ENCODE data around the gene CPN2.

Gene CPN2

DNA sequence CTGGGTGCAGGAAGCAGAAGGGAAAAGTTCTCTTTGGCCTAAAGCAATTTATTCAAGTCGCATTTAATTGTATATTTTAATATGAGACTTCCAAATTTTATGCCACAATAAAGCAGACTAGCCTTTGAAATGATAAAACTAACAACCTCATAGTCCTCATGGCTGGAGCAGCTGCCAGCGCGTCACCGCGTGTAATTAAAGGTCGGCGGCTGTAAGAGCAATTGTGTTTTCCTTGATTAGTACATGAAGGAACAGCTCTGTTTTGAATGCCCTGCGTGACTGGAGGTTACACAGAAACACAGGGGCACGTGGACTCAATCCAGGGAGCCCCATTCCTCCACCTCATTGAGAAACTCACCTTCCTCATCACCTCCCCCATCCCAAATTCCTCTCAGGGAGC is 28.5 kb upstream of the CPN2 start:
- DNase-seq, result no peak

GRCh38 chr3:194379231-194379630 is 28.1 kb upstream of the CPN2 start:
- no peak for DNase-seq

- DNase-seq, result no peak
These were observed 26.6 kb upstream of the CPN2 start for GRCh38 chr3:194377708-194378107.

DNA sequence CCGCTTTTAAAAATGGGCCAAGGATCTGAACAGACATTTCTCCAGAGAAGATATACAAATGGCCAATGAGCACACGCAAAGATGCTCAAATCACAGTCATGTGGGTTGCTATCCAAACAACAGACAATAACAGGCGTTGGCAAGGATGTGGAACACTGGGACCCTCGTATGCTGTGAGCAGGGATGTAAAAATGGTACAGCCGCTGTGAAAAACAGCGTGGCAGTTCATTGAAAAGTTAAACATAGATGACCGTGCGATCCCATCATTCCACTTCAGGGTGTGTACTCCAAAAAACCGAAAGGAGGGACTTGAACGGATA is 25.1 kb upstream of the CPN2 start:
- no peak for DNase-seq

- DNase-seq, result no peak
These were observed 24.5 kb upstream of the CPN2 start for GRCh38 chr3:194375473-194376240.

DNA sequence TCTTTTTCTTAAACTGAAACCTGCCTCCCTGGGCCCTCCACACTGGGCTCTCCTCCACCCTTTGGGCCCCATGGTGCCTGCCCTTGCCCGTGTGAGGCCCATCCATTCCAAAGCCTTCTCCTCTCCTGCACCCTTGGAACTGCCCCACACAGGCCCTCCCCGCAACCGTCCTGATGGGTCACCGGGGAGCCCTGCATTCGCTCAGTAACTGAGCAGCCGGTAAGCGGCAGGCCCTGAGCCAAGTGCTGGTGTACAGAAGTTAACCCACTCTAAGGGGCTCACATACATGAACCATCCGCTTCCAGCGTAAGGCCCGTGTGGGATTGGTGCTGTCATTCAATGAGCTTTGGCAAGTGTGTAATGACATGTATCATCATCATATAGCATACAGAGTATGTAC is 23.8 kb upstream of the CPN2 start:
- no peak for DNase-seq

DNA sequence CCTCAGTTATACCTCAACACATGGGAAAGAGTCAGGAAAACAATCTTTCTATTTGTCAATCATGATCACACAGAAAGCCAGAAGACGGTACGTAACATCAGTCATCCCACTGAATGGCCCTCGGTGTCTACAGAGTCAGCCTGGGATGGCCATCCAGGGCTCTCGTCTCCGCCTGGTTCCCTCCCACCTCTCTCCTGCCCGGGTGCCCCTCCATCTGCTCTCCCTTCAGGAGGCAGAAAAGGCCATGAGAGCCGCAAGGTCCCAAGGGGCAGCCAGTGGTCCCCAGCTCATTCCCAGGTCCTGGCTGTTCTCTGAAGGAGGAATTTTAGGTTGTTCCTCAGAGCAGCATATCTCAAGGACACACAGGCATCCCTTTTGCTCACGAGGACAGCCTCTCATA is 22.8 kb upstream of the CPN2 start:
- DNase-seq, result no peak

DNA sequence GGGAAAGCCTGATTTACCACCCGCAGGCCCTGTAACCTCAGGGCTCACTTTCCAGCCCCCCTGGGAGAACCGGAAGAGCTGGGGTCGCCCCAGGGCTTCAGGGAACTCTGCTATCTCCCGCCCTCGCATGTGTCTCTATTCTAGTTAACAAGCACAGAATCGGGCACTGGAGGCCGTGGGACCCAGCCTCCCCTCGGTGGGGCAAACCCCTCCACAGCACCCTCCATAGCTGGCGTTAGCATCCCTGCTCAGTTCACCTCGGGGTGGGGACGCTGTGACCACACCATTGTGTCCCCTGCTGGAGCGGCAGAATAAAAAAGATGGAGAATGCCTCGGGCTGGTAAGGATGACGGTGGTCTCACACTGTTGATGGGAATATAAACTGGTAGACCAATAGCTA is 21.9 kb upstream of the CPN2 start:
- no peak for DNase-seq

DNA sequence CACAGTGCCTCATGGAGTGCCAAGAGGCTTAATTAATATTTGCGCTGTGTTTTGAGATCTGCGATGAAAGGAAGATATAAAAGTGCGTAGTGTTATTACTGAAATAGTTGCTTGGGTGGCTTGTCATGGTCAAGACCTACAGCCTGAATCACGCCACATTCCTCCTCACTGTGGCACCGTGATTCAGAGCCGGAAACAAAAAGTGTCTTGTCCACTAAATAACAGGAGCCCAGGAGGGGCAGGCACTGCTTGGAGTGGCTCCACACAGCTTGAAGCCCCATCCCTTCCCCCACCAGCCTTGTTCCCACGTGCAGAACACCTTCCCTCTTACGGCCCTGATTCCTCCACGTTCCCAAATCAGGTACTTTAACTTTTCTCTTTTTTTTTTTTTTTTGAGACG is 19.6 kb upstream of the CPN2 start:
- DNase-seq, result no peak

DNA sequence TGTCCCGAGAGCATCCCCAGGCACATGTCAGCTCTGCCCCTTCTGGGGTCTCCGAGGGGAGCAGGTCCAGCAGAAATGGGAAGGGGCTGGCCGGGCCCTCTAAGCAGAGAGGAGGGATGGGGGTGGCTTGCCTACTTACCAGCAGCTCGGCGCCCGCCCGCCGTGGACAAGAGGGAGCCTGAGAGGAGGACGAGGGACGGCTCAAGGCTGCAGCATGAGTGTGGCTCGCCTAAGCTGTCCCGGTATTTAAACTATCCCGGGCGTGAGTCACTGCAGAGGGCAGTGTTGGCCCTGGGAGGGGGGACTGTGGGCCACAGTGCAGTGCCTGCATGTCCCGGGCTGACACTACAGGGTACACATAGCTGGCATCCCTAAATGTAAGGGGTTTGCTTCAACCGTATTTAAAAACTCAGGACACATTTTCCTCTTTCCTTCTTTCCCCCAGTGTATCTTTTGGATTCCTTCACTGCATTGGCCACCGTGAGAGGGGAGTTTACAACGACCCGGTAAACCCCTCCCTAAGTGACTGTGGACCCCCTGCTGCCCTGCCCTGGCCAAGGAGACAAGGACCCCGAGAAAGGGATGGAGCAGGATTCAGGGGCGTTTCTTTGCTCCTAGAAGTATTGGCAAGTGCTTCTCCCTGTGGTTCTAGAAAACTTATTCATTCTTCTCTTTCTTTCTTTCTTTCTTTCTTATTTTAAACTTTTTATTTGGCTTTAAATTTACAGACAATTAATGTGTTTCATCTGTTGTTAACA is 18.6 kb upstream of the CPN2 start, which contains the start of gene LRRC15:
LRRC15 (minus strand) TSS at position 222 of the 758 bp plus-strand sequence. CDS start 8,700 bp downstream, outside the sequence.
- DNase-seq, result peak; percentile 74

DNA sequence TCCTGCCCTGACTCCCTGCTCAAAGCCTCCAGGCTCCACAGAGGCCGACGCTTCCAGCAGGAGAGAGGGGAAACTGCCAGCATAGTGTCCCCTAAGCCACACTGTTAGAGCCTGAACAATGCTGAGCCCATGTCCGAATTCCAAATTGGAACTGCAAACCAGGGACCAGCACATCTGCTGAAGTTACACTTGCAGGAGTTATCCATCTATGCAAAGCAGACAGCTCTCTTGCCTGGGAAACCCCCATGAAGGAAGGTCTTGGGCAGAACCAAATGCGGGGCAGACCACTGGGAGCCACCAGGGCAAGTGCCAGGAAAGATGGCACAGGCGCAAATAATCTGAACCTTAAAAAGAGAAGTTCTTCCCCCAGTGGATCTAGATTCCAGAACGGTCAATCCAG is 17.8 kb upstream of the CPN2 start:
- DNase-seq, result no peak

DNA sequence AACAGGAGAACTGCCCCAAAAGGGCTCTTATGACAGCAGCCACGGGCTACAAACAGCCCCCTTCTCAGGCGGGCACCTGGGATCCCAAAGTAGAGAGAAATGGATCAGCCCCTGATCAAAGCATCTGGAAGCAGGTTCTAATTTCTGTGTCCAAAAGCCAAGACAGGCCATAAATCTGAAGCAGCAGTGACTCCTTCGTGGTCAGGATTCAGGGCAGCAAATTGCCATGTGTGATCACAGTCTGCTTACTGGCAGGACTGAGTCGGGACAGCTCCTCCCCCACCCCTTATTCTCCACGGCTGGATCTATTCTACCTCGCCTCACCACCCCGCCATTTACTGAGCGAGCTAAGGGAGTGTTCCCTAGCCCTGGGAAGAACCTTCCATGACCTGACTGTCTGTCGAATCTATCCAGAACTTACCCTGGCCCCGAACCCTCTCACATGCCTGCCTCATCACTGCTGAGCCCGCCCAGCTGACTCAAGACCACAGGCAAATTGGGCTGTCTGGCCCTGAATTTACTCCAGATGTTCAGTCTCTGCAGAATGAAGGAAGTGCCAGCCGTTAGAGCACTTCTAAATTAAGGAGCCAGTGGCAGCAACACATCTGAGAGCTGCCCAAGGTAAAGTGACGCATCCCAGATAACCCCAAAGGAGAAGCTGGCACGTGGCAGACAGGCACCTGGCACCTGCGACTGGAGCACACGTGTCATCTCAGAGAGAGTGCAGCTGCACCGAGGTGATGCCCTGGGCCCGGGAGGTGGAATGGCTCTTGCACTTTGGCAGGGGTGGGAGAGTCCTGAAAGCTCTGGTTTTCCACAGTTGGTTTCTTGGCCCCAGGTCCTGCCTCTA is 17.1 kb upstream of the CPN2 start:
- DNase-seq, result peak; percentile 83

DNA sequence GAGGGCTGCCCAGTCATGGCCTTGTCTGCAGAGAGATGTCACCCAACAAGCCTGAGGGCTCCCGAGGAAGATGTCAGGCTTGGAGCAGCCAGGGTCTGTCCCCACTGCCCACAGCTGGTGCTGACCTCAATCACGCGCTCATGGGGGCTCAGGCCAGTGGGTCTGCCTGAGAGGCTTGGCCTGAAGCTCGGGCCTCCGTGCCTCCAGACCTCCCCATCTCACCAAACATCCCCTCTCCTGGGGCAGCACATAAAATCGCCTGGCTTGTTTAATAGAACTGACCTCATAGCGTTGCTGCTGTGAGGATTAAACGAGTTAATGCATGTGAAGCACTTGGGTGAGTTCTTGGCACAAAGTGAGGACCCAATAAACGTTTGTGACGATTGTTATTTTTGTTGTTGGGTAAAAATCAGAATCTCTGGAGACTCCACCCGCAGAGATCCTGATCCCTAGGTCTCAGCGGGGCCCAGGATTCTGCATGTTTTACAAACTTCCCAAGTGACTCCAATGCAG is 14.9 kb upstream of the CPN2 start:
- no peak for DNase-seq

DNA sequence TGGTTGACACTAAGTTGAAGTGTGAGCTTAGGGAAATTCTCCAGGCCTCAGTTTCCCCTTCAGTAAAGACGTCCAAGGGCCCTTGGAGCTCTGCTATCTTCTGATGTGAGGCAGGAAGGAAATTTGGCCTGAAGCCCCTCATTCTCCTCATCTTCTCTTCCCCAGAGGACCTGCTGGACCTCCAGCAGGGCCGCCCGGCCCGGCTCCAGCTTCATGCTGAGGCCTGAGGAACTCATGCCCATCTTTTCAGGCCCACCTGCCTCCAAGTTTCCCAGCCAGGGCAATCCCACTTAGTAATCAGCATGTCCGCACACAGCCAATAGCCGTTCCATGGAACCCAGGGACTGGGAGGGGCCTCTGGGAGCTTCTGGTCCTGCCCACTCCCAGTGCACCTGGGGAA is 14.4 kb upstream of the CPN2 start:
- no peak for DNase-seq

DNA sequence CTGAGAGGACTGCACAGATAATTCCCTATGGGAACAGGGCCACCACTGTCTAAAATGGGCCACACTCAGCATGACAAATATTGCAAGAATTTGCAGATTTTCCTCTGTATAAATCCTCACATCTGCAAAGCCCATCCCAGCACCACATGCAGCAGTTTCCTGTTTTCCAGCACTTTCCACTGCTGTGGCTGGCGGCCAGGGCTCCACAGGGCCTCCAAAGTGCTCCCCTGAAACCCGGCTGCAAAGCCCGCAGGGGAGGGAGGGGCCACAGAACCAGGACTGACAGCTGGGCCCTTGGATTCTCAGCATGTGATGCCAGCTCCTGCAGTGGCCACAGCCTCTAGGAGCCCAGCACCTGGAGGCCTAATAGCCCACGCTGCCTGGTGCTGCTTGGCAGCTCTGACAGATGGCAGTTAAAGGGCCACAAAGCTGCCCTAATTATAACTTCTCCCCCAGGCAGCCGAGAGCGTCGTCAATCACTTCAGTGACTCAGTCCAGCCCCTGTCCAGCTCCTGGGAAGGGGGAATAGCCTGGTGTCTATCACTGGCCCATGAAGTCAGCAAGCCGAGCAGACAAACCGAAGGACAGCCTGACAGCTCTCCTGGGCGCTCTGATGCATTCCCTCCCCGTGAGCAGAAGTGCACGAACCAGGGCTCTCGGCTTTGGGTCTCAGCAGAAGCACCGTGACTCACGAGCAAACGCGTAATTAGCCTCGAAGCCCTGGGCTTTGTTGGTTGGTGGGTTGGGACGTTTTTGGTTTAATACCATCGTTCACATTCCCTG is 13.7 kb upstream of the CPN2 start:
- DNase-seq, result peak; percentile 98

- no peak for DNase-seq
These were observed 13.2 kb upstream of the CPN2 start for GRCh38 chr3:194364314-194364651.

GRCh38 chr3:194360568-194360967 is 9.4 kb upstream of the CPN2 start:
- no peak for DNase-seq

DNA sequence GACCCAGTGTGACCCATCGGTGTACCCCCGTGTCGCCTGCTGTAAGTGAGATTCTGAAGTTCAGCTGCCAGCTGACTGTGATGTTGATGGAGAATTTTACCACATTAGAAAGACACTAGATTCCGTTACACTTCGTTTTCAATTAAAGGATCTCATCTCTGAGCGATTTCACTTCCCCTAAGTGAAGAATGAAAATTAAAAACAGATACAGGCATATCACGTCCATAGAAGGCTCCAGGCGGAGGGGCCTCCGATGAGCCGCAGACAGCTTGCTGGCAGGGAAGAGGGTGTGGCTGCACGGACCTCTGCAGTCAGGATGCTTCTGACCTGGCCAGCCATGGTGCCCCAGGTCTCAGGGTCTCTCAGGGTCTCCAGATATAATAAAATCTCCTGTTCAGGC is 6.6 kb upstream of the CPN2 start:
- DNase-seq, result peak; percentile 53

- DNase-seq, result no peak
These were observed 4.3 kb upstream of the CPN2 start for GRCh38 chr3:194355379-194355778.

GRCh38 chr3:194354315-194354714 is 3.2 kb upstream of the CPN2 start:
- DNase-seq, result no peak

GRCh38 chr3:194352667-194353246 is 1.6 kb upstream of the CPN2 start:
- DNase-seq, result no peak

DNA sequence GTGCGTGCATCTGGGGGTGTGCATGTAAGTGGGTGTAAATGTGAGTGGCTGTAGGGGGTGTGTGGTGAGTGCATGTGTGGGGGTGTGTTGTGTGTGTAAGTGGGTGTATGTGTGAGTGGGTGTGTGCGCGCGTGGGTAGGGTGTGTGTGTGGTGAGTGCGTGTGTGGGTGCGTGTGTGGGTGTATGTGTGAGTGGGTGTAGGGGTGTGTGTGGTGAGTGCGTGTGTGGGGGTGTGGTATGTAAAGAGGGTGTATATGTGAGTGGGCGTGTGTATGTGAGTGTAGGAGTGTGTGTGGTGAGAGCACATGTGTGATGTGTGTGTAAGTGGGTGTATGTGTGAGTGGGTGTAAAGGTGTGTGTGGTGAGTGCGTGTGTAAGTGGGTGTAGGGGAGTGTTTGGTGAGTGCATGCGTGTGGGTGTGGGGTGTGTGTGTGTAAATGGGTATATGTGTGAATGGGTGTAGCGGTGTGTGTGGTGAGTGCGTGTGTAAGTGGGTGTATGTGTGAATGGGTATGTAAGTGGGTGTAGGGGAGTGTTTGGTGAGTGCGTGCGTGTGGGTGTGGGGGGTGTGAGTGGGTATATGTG is 916 bp upstream of the CPN2 start:
- no peak for DNase-seq

Data from fibroblast of skin of right biceps (primary cell).